GM12878 (cell line): ENCODE measurements around the gene MAPK8. TPM values are rescaled to one million over a fixed set of nuclear protein-coding genes. Genes with fewer than 3 reads are reported as not detected.

Source experiments
- ATAC-seq: fragments of 200-7000 bp; cut with Tn5 transposase; 3 replicates; pipeline ENCODE4 v1.9.1; 2020; ENCODE audit warnings: mild to moderate bottlenecking, moderate library complexity
- BruUV-seq: library from RNA; stranded (reverse); fragments of 400-500 nt; replicated peaks from 2 replicates; lab custom pipeline; 2021; lab: Mats Ljungman, UMichigan
- CTCF ChIA-PET: fragments of 300-600 bp; sonication (Branson Sonifier 250); formaldehyde crosslinking; extraction: SDS; loops from one replicate; lab custom pipeline; 2021; ENCODE audit warnings: inconsistent platforms; lab: Yijun Ruan, JAX
- POLR2A ChIA-PET: fragments of 350-600 bp; formaldehyde crosslinking; extraction: SDS; loops from one replicate; lab custom pipeline; 2021; ENCODE audit warnings: inconsistent platforms; lab: Charles Lee
- RAD21 ChIA-PET: fragments of 300-600 bp; sonication (Branson Sonifier 250); formaldehyde crosslinking; loops from one replicate; lab custom pipeline; 2023; ENCODE audit warnings: antibody characterized with exemption; ENCODE audit not compliant: unreplicated experiment; lab: Charles Lee
- SMC1A ChIA-PET: fragments of 300-600 bp; sonication (Branson Sonifier 250); formaldehyde crosslinking; loops from one replicate; lab custom pipeline; 2023; ENCODE audit not compliant: unreplicated experiment, uncharacterized antibody; lab: Charles Lee
- DNase-seq: peaks from one replicate; pipeline ENCODE4 v3.0.0-alpha.2; 2011; ENCODE audit warnings: low read depth, low spot score
- FAIRE-seq: peaks from 3 replicates; lab custom pipeline; 2011; peaks lifted over from hg19 to GRCh38; lab: Jason Lieb, UNC
- H2AFZ ChIP-seq: 2 replicates; pipeline ENCODE4 v1.6.0; 2011; ENCODE audit warnings: low read depth, low read length, control low read depth; ENCODE audit not compliant: control insufficient read depth
- H3K27ac ChIP-seq: 2 replicates; pipeline ENCODE4 v1.5.1; 2011; ENCODE audit warnings: control low read depth; ENCODE audit not compliant: control insufficient read depth, insufficient read depth
- H3K27me3 ChIP-seq, 2 experiments: replicated peaks in 1 of 2; 2 replicates each; pipeline versions ENCODE4 v1.6.0 to v1.6.1; 2011; ENCODE audit warnings: low read length in 1 of 2; ENCODE audit not compliant: control insufficient read depth in 2 of 2, insufficient read depth in 2 of 2
- H3K36me3 ChIP-seq, 2 experiments: 2 replicates each; pipeline ENCODE4 v1.5.1; 2011; ENCODE audit warnings: low read length in 1 of 2; ENCODE audit not compliant: control insufficient read depth in 2 of 2, insufficient read depth in 2 of 2
- H3K4me1 ChIP-seq: 2 replicates; pipeline ENCODE4 v1.6.1; 2011; ENCODE audit warnings: mild to moderate bottlenecking, low read length, moderate library complexity, mixed read lengths; ENCODE audit not compliant: control insufficient read depth, insufficient read depth
- H3K4me2 ChIP-seq: 2 replicates; pipeline ENCODE4 v1.6.0; 2011; ENCODE audit warnings: control low read depth; ENCODE audit not compliant: control insufficient read depth, insufficient read depth
- H3K4me3 ChIP-seq: fragments of 200-600 bp; sonication (generic); 2 replicates; pipeline ENCODE4 v1.5.1; 2016
- H3K79me2 ChIP-seq: 2 replicates; pipeline ENCODE4 v1.6.0; 2011; ENCODE audit warnings: low read length; ENCODE audit not compliant: control insufficient read depth, insufficient read depth
- H3K9ac ChIP-seq: 2 replicates; pipeline ENCODE4 v1.8.0; 2011; ENCODE audit warnings: low read length, control low read depth, mixed read lengths; ENCODE audit not compliant: control insufficient read depth, insufficient read depth
- H3K9me3 ChIP-seq: replicated peaks from 3 replicates; pipeline ENCODE4 v1.5.1; 2011; ENCODE audit warnings: mild to moderate bottlenecking, low read length; ENCODE audit not compliant: control insufficient read depth, insufficient read depth
- H4K20me1 ChIP-seq: 2 replicates; pipeline ENCODE4 v1.6.0; 2011; ENCODE audit not compliant: control insufficient read depth, insufficient read depth
- BMI1 ChIP-seq: fragments of 450-650 bp; IDR thresholded peaks from 2 replicates; pipeline ENCODE4 v1.6.1; 2016; ENCODE audit warnings: mild to moderate bottlenecking, moderate library complexity, borderline replicate concordance
- CREB1 ChIP-seq: IDR thresholded peaks from 2 replicates; pipeline ENCODE4 v1.6.1; 2012; ENCODE audit warnings: low read depth, mild to moderate bottlenecking, inconsistent platforms
- FOS ChIP-seq: IDR thresholded peaks from 3 replicates; pipeline ENCODE4 v1.6.1; 2011; ENCODE audit warnings: borderline replicate concordance; ENCODE audit not compliant: insufficient read length; ENCODE audit errors: extremely low read depth
- LARP7 ChIP-seq: fragments of 450-650 bp; IDR thresholded peaks from 2 replicates; pipeline ENCODE4 v1.6.1; 2017; ENCODE audit warnings: mild to moderate bottlenecking
- RUNX3 ChIP-seq: IDR thresholded peaks from 2 replicates; pipeline ENCODE4 v1.6.1; 2012; ENCODE audit warnings: low read length, inconsistent platforms
- SIN3A ChIP-seq: IDR thresholded peaks from 2 replicates; pipeline ENCODE4 v1.6.1; 2012; ENCODE audit warnings: low read depth, low read length, improper control_type of control experiment
- SREBF1 ChIP-seq: IDR thresholded peaks from 2 replicates; pipeline ENCODE4 v1.6.1; 2012; ENCODE audit warnings: mild to moderate bottlenecking, low read length
- WGBS: methylation state at CpG from one replicate; pipeline ENCODE4 v1.1.6; 2016; ENCODE audit warnings: low lambda C conversion rate; ENCODE audit not compliant: insufficient replicate concordance, insufficient coverage; ENCODE audit errors: missing lambda C conversion rate; 5-methylcytosine and 5-hydroxymethylcytosine counted together
- in situ Hi-C: fragments of 300-500 bp; cut with MboI; formaldehyde crosslinking; loops from 9 replicates; pipeline ENCODE4 v1.14.3; 2018; ENCODE audit warnings: mixed read lengths
- intact Hi-C: fragments of 100-400 bp; cut with micrococcal nuclease; formaldehyde crosslinking; loops from one replicate; pipeline ENCODE4 v1.14.2; 2022; ENCODE audit not compliant: unreplicated experiment
- polyA plus RNA-seq, 11 experiments: library from polyadenylated mRNA; depleted of rRNA in 4 of 11; unstranded in 6 of 11; stranded (reverse) in 5 of 11; fragments of >200 nt; fragmentation: Nextera tagmentation in 4 of 11; fragmentation: Illumina TruSeq in 1 of 11; extraction: Ambion mirVana in 4 of 11; extraction: Trizol in 1 of 11; gene quantifications; 1 replicate in 1 of 11; 2 replicates in 10 of 11; pipeline versions ENCODE4 v1.2.1 to v1.2.3, GENCODE V29; 2011 to 2016; ENCODE audit warnings: inconsistent platforms in 2 of 11, missing spikeins in 2 of 11, low read depth in 1 of 11
- total RNA-seq, 4 experiments: library from RNA; depleted of rRNA in 3 of 4; stranded (reverse); fragments of >200 nt in 3 of 4; fragmentation: Illumina TruSeq in 1 of 4; extraction: Trizol in 1 of 4; gene quantifications; 2 replicates each; pipeline versions ENCODE4 v1.2.1 to v1.2.3, GENCODE V29; 2013 to 2021

MAPK8 gene
- total and polyA plus RNA-seq, 10 of the 15 experiments (the other 5 are each of a cell fraction or from before 2014, with no cell fraction given) = 3.9 to 102 (median 40.0) TPM

DNA sequence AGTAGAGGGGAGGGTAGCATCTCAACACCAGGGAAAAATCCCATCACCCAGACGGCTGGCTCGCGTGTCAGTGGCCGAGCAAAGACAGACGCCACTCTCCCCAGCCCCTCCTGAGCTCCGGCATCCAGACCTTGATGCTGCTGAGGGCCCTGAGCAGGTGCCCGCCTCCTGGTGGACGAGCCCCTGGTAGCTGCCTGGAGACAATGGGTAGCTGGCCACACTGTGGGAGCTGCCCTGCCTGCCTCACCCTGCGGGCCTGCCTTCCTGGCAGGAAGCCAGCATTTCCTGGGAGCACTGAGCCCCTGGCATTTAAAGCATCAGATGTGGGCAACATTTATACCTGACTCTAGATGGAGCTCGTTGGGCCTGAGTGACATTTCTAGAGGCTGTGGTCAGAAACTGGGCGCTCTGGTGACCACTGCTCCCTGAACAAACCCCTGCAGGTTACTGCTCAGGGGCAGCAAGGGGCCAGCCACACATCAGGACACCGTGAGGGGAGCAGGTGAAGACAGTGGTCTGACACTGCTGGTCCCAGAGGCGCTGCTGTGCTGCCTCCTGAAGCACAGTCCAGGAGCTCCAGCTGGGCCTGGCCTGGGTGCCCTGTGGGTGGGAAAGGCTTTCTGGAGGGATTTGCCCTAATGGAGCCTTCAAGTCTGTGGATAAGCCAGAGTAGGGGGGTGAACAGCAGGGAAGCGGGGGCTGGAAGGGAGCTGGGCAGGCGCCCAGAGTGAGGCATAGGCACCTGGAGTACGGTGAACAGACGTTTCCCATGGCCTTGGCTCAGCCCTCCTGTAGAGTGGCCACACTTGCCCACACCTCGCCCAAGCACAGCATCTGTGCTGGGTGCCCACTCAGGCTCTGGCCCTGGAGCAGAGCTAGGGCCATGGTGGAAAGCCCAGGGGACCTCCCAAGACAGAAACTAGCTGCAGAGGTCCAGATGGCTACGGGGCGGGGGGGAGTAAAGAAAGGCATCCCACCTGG lies 138.7 kb downstream of the MAPK8 start:
- Histone ChIP-seq H3K36me3 (no peaks in the 10 kb centered on the region), H3K4me2 (no peak overlapping the region), H2AFZ (no peak overlapping the region), H3K9ac (no peak overlapping the region), H3K9me3 (no peaks in the 10 kb centered on the region), H3K27ac (no peak overlapping the region), H3K4me3 (no peak overlapping the region), H4K20me1 (no peaks in the 10 kb centered on the region), H3K79me2 (no peaks in the 10 kb centered on the region), H3K27me3 (no peaks in the 10 kb centered on the region; a peak in 1 of 4 replicates), H3K4me1 (no peaks in the 10 kb centered on the region)
- 53% methylated on average over 20 of the region's 20 CpGs for WGBS
- FAIRE-seq (no peak), DNase-seq (no peak), ATAC-seq (peak; percentile 14; the same call in 2 of the 3 replicates)
- ChIA-PET CTCF (interaction anchor here (0.7 to 1.8 kb wide), 7 partner anchors 12 to 211 kb away, joined by 3 to 5 read pairs (median 4); no protein-coding TSS in a partner anchor), POLR2A (no interaction called here), SMC1A (interaction anchor here (0.5 to 1.0 kb wide), 4 partner anchors 54 to 695 kb away, joined by 3 to 4 read pairs (median 3); no protein-coding TSS in a partner anchor), RAD21 (interaction anchor here (1.0 to 3.8 kb wide), 5 partner anchors 58 to 211 kb away, joined by 3 to 19 read pairs (median 5); no protein-coding TSS in a partner anchor)
- no TSS peak for BruUV-seq
- intact Hi-C loops = no loop called here
- in situ Hi-C loops = no loop called here
- TF ChIP-seq CREB1 = no peak
- no peak for TF ChIP-seq LARP7
- TF ChIP-seq SIN3A = no peak
- no peak for TF ChIP-seq BMI1
- TF ChIP-seq FOS = no peak
- no peak for TF ChIP-seq SREBF1
- no peak for TF ChIP-seq RUNX3
